LNCaP clone FGC (cell line): Measurements from ENCODE around the gene PHACTR2.

Source experiments
- DNase-seq: peaks from one replicate; pipeline ENCODE4 v3.0.0-alpha.2; 2011; ENCODE audit warnings: low read depth
- H3K4me3 ChIP-seq: 2 replicates; pipeline ENCODE4 v1.5.1; 2011; ENCODE audit warnings: mild to moderate bottlenecking, low read depth, low read length, control low read depth
- TF ChIP-seq, protein P1 (sequence below): IDR thresholded peaks from 2 replicates; pipeline ENCODE4 v1.5.1; 2012; ENCODE audit warnings: mild to moderate bottlenecking; ENCODE audit not compliant: control insufficient read depth, insufficient read depth; ENCODE audit errors: extremely low read depth

The PHACTR2 gene

DNA sequence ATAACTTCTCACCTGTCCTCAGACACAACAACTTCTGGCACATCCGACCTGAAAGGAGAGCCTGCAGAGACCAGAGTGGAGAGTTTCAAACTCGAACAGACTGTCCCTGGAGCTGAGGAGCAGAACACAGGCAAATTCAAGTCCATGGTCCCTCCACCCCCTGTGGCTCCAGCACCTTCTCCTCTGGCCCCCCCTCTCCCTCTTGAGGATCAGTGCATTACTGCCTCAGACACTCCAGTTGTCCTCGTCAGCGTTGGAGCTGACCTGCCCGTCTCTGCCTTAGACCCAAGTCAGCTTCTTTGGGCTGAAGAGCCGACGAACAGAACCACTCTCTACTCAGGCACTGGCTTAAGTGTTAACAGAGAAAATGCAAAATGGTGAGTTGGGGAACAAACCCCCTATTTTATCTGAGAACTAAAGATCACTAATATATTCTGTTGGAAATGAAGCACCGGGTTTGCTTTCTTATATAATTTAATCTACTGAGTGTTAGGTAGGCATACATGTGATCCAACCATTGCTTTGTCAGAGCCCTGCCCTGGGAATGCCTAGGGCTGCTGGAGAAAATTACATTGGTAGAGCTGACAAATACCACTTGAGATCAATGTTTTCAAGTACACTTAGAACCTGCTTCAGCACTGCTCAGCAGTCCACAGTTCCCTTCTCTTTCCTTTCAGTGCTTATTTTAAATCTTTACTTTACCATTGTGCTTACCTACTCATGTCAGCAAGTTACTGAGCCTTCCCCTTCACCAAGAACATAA is 87.8 kb downstream of the PHACTR2 start:
- H3K4me3 ChIP-seq, result no peak overlapping the region
- TF ChIP-seq, protein P1, sequence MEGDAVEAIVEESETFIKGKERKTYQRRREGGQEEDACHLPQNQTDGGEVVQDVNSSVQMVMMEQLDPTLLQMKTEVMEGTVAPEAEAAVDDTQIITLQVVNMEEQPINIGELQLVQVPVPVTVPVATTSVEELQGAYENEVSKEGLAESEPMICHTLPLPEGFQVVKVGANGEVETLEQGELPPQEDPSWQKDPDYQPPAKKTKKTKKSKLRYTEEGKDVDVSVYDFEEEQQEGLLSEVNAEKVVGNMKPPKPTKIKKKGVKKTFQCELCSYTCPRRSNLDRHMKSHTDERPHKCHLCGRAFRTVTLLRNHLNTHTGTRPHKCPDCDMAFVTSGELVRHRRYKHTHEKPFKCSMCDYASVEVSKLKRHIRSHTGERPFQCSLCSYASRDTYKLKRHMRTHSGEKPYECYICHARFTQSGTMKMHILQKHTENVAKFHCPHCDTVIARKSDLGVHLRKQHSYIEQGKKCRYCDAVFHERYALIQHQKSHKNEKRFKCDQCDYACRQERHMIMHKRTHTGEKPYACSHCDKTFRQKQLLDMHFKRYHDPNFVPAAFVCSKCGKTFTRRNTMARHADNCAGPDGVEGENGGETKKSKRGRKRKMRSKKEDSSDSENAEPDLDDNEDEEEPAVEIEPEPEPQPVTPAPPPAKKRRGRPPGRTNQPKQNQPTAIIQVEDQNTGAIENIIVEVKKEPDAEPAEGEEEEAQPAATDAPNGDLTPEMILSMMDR, result no peak
- DNase-seq, result no peak

DNA sequence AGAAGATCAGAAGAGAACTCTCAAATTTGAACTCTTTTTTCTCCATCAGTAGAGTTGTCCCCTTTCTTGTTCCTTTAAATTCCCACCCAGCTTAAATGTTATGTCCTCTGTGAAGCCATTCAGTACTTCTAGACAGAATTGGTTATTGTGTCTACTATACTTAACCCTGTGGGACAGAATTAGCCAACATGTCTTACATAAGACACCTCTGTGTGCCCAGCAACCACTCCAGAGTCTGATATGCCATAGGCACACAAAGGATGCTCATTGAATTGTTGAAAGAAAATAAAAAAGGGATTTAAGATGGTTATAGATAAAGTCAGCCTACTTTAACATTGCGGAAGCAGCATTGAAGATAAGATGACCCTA is 88.4 kb downstream of the PHACTR2 start:
- no peak overlapping the region for H3K4me3 ChIP-seq
- TF ChIP-seq, protein P1, result no peak
- no peak for DNase-seq

DNA sequence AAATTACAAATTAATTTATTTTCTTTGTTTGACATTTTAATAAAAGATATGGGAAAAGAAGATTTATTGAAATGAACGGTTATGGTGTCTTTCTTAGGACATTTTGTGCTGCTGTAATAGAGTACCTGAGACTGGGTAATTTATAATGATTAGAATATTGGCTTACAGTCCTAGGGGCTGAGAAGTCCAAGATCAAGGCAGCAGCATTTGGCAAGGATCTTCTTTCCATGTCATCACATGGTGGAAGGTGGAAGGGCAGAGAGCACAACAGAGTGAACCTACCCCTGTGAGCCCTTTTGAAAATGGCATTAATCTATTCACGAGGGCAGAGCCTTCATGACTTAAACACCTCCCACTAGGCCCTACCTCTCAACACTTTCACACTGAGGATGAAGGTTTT is 89.7 kb downstream of the PHACTR2 start:
- no peak for DNase-seq
- TF ChIP-seq, protein P1, result no peak
- no peak overlapping the region for H3K4me3 ChIP-seq

DNA sequence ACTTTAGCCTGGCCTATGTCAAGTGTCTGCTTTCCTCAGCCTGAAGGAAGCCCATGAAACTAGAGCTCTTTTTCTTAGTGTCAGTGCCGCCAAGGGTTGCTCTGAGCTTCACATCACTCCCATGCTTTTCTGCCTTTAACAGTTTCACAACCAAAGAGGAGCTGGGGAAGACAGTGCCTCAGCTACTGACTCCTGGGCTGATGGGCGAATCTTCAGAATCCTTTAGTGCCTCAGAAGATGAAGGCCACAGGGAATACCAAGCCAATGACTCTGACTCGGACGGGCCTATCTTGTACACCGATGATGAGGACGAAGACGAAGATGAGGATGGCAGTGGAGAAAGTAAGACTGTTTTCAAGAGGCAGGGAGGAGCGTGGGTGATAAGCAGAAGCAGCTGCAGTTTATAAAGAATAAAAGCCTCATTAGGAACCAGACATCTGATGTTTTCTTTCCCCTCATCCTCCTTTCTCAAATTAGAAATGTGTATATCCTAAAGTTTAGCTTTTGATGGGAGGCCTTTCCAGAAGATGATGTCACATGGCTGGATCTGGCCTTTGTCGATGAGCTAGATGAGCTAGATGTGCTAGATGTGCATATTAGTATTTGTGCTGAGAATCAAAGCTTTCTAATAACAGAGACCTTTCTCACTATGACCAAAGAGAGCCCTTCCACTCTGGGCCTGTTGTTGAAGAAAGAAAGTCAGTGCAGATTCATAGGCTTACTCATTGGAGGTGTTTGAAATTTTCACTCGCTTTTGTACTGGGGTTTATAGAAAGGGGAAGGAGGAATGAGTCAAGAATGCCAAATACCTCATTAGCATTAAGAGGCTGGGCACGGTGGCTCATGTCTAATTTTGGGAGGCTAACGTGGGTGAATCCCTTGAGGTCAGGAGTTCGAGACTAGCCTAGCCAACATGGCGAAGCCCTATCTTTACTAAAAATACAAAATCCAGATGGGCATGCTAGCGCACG is 94.6 kb downstream of the PHACTR2 start:
- TF ChIP-seq, protein P1, result no peak
- no peak for DNase-seq
- no peak overlapping the region for H3K4me3 ChIP-seq

DNA sequence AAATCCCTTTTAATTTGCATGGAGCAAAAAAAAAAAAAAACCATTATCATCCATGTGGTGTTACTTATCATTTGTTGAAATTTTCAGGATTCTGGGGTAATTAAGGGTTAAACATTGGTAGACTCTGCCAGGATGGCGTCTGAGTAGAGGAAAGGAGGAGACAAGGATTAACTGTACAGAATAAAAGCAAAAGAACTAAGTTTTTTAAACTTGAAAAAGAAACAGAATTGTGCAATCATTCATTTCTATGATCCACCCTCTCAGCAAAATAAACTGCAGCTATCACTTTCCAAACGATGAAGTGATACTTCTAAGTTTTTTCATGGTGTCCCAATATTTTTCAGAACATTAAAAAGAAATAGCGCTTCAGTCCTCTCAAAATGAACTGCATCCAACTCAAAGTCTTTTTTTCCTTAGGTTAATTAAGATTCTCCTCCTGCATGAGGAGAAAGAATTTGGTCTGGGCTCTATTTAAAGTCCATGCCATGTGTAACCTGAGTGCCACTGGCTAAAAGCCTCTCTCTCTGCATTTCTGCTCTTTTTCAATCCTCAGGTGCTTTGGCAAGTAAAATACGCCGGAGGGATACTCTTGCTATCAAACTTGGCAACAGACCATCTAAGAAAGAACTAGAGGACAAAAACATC is 95.9 kb downstream of the PHACTR2 start:
- no peak overlapping the region for H3K4me3 ChIP-seq
- TF ChIP-seq, protein P1, result no peak
- peak; percentile 17 for DNase-seq

DNA sequence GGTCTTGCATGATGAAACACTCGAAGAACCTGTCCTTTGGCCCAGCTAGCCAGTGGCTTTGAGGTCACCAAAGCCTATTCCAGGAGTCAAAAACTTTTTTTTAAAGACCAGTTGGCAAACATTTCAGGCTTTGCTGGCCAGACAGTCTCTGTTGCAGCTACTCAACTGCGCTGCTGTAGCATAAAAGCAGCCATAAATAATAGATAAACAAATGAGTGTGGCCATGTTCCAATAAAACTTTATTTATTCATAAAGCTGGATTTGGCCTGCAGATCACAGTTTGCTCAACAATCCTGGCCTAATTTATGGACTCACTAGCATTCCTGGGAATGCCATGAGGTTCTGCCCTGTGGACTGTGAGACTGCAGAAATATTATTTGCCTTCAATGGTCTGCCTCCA is 96.6 kb downstream of the PHACTR2 start:
- H3K4me3 ChIP-seq, result no peak overlapping the region
- TF ChIP-seq, protein P1, result no peak
- peak; percentile 95 for DNase-seq
